Activated CD8-positive, alpha-beta memory T cell treated with anti-CD3 and anti-CD28 coated beads for 36 hours (primary cell): ENCODE data around the gene CTNNB1. TPM values are rescaled to one million over a fixed set of nuclear protein-coding genes. Genes with fewer than 3 reads are reported as not detected.
"Not testable (repeated sequence)": the region's sequence is repeated elsewhere in the genome, so short reads cannot be mapped to it uniquely, and the experiment has no call there.

ENCODE experiments used
- CTCF ChIA-PET: fragments of 350-600 bp; sonication (Branson Sonifier 250); formaldehyde crosslinking; loops from one replicate; lab custom pipeline; 2021; ENCODE audit warnings: antibody characterized with exemption; lab: Charles Lee
- POLR2A ChIA-PET: fragments of 350-600 bp; sonication (Branson Sonifier 250); formaldehyde crosslinking; loops from one replicate; lab custom pipeline; 2021; ENCODE audit warnings: antibody characterized with exemption; lab: Charles Lee
- total RNA-seq, 2 experiments: library from RNA; stranded (reverse); gene quantifications; one replicate each; pipeline ENCODE4 v1.2.3, GENCODE V29; 2021

Gene CTNNB1
- total RNA-seq, 2 experiments from 2014 or later, result 158 to 178 TPM

GRCh38 chr3:41277790-41278465 is 78.6 kb downstream of the CTNNB1 start:
- ChIA-PET CTCF (no interaction called here), POLR2A (no interaction called here)

GRCh38 chr3:41284934-41285333 is 85.6 kb downstream of the CTNNB1 start:
- POLR2A ChIA-PET, CTCF ChIA-PET: not testable (repeated sequence)

DNA sequence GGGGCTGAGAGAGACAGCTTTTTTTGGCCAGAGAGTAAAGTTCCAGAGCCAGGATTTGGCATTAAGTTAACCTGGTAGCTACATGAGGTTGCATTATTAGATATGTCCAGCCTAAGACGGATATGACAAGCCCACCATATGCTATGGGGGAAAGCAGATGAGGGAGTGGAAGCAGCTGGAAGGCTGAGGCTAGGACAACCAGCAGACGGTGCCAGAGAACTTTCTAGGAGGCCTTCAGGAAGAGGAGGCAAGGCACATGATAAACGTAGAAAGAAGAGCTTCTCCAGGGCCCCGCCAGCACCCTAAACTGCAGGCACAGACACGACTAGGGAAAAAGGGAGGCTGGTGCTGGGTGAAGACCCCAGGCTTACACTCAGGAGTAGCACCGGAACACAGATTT is 87.0 kb downstream of the CTNNB1 start:
- ChIA-PET POLR2A (no interaction called here), CTCF (no interaction called here)

GRCh38 chr3:41288785-41289184 is 89.5 kb downstream of the CTNNB1 start:
- ChIA-PET POLR2A (no interaction called here), CTCF (no interaction called here)
